Fibroblast of peridontal ligament (primary cell): ENCODE data around the gene PRR19.

Source experiments
- DNase-seq: peaks from one replicate; pipeline ENCODE4 v3.0.0-alpha.2; 2010; ENCODE audit errors: extremely low read depth

Gene PRR19

DNA sequence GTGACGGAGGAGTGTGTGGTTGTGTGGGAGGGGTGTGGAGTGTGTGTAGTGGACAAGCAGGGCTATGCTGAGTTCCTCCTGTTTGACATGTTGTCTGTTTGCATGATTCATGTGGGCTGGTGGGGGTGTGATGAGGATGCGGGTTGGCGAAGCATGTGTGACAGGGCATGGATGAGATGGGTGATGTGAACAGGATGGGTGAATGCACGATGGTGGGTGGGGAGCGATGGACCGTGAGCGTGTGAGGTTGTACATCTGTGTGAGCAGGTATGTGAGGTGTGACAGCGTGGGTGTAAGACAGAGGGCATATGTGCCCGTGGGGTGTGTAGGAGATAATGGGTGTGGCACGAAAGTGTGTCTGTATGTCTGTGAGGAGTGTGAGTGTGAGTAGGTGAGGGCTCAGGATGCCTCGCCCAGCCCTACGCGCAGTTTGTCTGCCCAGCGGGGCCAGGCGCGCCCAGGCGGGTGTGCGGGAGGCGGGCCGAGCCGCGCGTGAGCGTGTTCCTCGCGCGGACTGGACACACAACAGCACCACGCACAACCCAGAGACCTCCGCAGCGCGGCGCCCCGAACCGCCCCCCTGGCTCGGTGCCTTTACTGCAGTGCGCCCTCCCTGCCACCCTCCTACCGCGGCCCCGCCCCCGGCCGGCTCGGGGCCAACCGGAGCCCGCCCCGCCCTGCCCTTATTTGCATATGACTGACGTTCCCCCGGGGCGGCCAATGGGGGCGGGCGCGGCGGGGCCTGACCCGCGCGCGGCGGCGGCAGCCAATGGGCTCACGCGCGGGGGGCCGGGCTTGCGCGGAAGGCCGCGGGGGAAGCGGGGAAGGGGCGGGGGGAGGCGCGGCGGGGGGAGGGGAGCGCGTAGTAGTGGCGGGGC is 18.5 kb upstream of the PRR19 start:
- DNase-seq, result peak; percentile 83

DNA sequence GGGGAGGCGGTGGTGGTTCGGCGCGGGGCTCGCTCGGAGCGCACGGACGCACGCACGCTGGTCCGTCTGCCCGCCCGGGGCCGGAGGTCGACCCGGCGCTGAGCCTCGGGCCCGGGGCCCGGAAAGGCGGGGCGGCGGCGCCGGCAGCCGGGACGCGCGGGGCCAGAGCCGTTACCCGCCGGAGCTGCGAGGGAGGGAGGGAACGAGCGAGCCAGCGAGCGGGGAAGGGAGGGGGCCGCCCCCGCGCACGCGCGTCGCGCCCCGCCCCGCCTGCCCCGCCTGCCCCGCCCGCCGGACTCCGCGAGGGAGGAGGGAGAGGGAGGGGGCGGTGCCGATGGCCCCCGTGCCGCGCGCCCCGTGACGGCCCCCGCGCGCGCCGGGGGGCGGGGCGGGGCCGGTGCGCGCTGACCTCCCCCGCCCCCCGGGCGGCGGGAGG is 17.8 kb upstream of the PRR19 start:
- peak; percentile 61 for DNase-seq

DNA sequence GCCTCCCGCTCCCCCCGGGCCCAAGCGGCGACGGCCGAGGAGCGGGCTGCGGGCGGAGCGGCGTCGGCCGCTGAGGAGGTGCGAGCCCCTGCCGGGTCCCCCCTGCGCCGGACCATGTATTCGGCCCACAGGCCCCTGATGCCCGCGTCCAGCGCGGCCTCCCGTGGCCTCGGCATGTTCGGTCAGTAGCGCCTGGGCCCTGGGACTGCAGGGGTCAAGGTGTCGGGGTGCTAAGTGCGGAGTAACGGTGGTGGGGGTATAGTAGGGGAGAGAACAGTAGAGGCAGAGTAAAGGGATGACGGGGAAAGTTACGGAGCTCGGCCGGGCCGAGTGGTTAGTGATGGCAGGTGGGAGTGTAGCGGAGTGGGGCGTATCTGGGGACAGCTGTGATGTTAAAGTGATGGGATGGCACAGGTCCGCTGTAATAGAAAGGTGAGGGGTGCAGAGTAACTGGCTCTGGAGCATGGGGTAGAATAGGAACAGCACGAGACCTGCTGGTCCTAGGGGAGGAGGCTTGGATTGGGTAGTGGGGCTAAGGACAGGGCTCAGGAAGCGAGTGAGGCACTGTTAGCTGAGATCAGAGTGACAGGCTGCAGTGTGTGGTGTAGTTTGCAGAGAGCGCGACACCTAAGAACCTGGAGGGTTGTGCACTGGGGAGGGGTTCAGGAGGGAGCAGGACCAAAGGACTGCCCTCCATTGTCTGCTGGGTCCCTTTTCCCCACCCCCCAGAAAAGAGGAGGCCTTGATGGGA is 17.2 kb upstream of the PRR19 start:
- DNase-seq, result no peak

DNA sequence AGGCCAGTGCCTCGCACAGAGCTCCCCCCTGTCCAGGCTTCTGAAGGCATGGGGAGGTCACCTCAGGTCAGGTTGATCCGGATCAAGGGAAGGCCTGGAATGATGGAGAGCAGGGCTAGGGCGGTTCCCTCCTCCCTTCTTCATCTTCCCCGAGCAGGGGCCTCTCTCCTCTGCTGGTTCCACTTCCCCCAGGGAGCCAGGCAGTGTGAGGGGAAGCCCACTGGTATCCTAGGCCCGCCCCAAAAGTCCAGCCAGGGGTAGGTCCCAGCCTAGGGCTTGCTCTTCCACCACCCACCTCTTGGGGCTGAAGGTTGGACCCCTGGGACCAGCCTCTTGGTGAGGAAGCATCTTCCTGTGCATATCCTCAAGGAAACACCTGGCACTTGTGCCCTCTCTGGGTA is 16.4 kb upstream of the PRR19 start:
- no peak for DNase-seq

DNA sequence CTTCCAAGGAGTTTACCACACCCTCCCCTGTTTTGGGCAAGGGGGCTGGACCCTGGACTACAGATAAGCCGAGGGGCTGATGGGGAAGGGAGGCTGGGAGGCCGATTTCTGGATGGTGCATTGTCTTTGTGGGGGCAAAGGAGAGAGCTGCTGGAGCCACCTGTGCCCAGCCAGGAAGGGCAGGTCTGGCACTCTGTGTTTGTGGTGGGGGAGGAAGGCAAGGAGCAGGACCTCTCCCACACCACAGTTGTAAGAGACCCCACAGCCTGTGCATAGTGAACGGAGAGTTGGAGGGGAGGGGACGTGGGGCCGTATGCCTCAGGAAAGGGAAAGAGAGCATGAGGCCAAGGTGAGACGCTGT is 16.0 kb upstream of the PRR19 start:
- no peak for DNase-seq

DNA sequence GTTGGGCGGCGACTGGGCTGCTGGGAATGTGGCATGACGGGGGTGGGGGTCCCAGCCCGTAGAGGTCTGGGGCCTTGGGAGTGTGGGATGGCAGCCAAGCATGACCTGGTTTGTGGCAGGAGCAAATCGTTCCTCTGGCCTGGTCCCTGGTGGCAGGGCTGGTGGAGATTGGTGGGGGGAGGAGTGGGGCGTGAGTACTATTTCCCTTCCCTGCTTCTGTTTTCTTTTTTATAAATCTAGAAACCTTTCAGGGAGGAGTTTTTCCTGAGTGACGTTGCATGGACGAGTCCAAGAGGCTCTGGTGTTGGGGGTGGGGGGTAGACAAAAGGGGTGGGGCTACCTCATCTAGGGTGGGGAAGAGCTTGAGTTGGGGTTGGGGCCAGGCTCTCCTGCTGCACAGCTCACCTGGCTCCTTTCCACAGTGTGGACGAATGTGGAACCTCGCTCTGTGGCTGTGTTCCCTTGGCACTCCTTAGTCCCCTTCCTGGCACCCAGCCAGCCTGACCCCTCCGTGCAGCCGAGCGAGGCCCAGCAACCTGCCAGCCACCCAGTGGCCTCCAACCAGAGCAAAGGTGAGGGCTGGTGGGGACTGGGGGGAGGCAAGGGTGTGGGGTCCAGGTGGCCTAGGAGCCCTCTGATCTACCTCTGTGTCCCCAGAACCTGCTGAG is 15.4 kb upstream of the PRR19 start:
- no peak for DNase-seq

DNA sequence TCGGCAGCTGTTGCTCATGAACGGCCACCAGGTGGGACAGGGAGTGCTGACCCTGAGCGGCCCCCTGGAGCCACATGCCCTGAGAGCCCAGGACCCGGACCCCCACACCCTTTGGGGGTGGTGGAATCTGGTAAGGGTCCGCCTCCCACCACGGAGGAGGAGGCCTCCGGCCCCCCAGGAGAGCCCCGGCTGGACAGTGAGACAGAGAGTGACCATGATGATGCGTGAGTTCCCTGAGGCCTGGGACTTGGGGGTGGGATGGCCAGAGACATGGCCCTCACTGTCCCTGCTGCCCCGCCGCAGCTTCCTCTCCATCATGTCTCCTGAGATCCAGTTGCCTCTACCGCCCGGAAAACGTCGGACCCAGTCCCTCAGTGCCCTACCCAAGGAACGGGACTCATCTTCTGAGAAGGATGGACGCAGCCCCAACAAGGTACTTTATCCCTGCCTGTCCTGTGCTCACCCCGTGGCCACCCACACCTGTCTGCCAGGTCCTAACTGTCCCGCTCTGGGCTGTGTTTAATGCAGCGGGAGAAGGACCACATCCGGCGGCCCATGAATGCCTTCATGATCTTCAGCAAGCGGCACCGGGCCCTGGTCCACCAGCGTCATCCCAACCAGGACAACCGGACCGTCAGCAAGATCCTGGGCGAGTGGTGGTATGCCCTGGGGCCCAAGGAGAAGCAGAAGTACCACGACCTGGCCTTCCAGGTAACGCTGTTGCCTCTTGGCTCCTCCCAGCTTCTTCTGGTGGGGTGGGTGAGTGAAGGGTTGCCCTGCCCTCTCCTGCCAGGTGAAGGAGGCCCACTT is 14.7 kb upstream of the PRR19 start:
- no peak for DNase-seq

DNA sequence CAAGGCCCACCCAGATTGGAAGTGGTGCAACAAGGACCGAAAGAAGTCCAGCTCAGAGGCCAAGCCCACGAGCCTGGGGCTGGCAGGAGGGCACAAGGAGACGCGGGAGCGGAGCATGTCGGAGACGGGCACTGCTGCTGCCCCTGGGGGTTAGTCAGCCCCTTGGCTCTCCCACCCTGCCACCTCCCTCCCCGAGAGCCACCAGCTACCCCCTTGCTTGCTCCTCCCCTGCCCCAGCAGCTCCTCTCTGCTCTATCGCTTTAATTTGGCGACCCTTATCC is 14.2 kb upstream of the PRR19 start:
- no peak for DNase-seq

DNA sequence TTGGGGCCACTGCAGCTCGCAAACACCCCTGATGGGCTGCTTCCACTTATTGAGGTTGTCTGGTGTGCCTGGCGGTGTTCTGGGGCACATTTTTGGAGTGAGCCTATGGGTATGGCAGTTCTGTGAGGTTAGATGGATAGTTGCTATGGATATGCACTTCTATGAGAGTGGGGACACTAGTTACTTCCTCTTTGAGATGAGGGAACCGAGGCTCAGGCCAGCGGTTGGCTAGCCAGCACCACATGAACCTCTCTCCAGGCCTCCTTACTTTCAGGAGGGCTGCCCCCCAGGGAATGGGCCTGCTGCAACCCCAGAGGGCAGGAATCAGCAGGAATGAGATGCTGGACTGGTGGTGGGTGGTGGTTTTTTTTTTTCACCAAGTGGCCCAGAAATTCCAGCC is 13.5 kb upstream of the PRR19 start:
- no peak for DNase-seq

DNA sequence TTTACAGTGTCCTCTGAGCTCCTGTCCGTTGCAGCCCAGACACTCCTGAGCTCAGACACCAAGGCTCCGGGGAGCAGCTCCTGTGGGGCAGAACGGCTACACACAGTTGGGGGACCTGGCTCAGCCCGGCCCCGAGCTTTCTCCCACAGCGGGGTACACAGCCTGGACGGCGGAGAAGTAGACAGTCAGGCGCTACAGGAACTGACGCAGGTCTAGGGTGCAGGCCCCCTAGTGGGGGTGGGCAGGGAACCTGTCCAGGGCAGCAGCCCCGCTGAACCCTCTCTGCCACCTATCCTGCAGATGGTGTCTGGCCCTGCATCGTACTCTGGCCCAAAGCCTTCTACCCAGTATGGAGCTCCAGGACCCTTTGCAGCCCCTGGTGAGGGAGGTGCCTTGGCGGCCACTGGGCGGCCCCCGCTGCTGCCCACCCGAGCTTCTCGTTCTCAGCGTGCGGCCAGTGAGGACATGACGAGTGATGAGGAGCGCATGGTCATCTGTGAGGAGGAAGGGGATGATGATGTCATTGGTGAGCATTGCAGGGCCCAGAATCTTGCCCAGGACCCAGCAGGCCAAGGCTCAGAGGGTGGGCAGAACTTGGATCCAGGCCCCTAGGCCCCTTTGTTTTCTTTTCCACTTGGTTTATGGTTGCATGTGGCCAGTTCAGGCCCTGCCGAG is 12.9 kb upstream of the PRR19 start:
- DNase-seq, result no peak

DNA sequence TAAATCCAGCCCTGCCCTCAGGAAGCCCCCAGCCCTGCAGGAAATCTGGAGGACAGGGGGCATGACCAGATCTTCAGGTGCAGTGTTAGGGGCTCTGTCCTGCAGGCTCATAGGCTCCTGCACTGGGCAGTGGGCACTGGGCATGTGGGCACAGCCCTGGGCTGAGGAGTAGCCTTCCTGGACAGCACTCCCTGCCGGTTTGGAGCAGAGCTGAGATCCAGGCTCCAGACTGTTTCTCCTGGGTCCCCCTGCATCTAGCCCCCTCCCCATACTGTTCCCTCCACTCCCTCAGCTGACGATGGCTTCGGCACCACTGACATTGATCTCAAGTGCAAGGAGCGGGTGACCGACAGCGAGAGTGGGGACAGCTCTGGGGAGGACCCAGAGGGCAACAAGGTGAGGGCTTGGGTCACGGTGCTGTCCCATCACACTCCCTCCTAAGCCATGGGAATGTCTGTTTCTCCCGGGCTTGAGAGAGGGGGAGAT is 12.3 kb upstream of the PRR19 start:
- no peak for DNase-seq

DNA sequence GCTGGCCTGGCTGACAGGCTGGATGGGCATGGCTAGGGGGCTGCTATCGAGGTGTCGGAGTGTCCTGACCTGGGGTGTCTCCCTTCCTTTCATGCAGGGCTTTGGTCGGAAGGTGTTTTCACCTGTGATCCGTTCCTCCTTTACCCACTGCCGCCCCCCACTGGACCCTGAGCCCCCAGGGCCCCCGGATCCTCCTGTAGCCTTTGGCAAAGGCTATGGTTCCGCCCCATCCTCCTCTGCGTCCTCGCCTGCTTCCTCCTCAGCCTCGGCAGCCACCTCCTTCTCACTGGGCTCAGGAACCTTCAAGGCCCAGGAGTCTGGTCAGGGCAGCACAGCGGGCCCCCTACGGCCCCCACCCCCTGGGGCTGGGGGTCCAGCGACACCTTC is 11.8 kb upstream of the PRR19 start:
- no peak for DNase-seq

DNA sequence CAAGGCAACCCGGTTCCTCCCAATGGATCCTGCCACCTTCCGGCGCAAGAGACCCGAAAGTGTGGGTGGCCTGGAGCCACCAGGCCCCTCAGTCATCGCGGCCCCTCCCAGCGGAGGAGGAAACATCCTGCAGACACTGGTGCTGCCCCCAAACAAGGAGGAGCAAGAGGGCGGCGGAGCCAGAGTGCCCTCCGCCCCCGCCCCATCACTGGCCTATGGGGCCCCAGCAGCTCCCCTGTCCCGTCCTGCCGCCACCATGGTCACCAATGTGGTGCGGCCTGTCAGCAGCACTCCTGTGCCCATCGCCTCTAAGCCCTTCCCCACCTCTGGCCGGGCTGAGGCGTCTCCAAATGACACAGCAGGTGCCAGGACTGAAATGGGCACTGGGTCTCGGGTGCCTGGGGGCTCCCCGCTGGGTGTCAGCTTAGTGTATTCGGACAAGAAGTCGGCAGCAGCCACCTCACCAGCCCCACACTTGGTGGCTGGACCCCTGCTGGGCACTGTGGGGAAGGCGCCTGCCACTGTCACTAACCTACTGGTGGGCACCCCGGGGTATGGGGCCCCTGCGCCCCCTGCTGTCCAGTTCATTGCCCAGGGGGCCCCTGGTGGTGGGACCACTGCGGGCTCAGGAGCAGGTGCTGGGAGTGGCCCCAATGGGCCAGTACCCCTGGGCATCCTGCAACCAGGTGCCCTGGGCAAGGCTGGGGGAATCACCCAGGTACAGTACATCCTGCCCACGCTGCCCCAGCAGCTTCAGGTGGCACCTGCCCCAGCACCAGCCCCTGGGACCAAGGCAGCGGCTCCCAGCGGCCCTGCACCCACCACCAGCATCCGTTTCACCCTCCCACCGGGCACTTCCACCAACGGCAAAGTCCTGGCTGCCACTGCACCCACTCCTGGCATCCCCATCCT is 11.2 kb upstream of the PRR19 start:
- DNase-seq, result no peak

DNA sequence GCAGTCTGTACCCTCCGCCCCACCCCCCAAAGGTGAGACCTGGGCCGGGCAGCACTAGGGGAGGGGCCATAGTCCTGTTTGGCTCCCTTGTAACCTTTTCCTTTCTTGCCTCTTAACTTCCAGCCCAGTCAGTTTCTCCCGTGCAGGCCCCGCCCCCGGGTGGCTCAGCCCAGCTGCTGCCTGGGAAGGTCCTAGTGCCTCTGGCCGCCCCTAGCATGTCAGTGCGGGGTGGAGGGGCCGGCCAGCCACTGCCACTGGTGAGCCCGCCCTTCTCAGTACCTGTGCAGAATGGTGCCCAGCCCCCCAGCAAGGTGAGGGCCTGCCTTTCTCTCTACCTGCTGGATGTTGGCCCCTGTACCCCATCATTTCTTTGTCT is 10.5 kb upstream of the PRR19 start:
- DNase-seq, result no peak

DNA sequence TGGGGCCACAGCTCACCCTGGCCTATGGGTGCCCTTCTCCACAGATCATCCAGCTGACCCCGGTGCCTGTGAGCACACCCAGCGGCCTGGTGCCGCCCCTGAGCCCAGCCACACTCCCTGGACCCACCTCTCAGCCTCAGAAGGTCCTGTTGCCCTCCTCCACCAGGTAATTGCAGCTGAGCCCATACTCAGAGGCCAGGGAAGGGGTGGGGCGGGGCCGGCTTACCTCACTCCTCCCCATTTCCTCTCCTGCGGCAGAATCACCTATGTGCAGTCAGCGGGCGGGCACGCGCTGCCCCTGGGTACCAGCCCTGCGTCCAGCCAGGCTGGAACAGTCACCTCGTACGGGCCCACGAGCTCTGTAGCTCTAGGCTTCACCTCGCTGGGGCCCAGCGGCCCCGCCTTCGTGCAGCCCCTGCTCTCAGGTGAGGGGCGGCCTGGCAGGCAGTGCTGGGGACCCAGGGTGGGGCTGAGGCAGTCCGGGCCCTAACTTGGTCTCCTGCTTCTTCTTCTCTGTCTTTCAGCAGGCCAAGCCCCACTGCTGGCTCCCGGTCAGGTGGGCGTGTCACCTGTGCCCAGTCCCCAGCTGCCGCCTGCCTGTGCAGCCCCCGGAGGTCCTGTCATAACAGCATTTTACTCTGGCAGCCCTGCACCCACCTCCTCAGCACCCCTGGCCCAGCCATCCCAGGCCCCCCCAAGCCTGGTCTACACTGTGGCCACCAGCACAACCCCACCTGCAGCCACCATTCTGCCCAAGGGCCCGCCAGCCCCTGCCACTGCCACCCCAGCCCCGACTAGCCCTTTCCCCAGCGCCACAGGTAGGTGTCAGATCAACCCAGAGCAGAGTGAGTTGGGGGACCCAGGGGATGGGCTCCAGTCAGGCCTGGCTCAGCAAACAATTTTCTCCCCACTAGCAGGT is 9.6 kb upstream of the PRR19 start:
- DNase-seq, result no peak

DNA sequence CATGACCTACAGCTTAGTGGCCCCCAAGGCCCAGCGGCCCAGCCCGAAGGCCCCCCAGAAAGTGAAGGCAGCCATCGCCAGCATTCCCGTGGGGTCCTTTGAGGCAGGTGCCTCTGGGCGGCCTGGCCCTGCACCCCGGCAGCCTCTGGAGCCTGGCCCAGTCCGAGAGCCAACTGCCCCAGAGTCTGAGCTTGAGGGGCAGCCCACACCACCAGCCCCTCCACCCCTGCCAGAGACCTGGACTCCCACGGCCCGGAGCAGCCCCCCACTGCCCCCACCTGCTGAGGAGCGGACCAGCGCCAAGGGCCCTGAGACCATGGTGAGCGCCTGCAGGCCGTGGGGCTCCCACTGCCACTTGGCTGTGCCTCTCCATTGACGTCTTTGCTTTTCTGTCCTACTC is 9.0 kb upstream of the PRR19 start:
- DNase-seq, result no peak

DNA sequence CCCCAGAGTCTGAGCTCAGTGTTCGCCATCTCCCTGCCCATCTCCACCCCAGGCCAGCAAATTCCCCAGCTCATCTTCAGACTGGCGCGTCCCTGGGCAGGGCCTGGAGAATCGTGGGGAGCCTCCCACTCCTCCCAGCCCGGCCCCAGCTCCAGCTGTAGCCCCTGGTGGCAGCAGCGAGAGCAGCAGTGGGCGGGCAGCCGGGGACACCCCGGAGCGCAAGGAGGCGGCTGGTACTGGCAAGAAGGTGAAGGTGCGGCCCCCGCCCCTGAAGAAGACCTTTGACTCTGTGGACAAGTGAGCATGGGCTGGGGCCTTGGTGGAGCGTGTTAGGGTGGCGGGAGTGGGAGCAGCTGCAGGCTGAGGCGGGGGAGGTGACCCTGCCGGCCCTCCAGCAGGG is 8.4 kb upstream of the PRR19 start:
- no peak for DNase-seq

DNA sequence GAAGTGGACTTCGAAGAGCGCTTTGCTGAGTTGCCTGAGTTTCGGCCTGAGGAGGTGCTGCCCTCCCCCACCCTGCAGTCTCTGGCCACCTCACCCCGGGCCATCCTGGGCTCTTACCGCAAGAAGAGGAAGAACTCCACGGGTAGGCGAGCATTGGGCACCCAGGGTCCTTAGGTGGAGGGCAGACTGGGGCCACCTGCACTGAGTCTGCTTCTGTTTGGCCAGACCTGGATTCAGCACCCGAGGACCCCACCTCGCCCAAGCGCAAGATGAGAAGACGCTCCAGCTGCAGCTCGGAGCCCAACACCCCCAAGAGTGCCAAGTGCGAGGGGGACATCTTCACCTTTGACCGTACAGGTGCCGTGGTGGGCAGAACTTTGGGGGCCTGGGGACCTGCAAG is 8.0 kb upstream of the PRR19 start:
- DNase-seq, result no peak

DNA sequence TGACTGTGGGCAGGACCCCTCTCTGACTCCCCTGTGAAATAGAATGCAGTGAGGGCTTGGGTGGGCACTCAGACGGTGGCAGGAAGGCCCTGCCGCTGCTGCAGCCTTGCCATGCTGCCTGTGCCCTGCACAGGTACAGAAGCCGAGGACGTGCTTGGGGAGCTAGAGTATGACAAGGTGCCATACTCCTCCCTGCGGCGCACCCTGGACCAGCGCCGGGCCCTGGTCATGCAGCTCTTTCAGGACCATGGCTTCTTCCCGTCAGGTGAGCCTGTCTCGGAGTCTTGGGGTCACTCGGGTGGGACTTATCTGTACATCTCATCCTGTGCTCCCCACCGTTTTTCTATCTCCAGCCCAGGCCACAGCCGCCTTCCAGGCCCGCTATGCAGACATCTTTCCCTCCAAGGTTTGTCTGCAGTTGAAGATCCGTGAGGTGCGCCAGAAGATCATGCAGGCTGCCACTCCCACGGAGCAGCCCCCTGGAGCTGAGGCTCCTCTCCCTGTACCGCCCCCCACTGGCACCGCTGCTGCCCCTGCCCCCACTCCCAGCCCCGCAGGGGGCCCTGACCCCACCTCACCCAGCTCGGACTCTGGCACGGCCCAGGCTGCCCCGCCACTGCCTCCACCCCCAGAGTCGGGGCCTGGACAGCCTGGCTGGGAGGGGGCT is 7.3 kb upstream of the PRR19 start:
- no peak for DNase-seq
